Right lobe of liver (tissue), 4 donors: ENCODE results near the gene EVA1C.

Source experiments
- POLR2A ChIP-seq: fragments of 450-650 bp; IDR thresholded peaks from one replicate; pipeline ENCODE4 v1.6.1; 2017; ENCODE audit warnings: antibody characterized with exemption, mild to moderate bottlenecking
- TF ChIP-seq, protein P1 (sequence below), 4 donors: fragments of 200-600 bp in 3 of 4; fragments of 450-650 bp in 1 of 4; IDR thresholded peaks; one replicate each; pipeline versions ENCODE4 v1.5.1 to v1.8.0; 2016 to 2022; ENCODE audit warnings: antibody characterized with exemption in 4 of 4, mild to moderate bottlenecking in 2 of 4
- donor health status: DM: no; HTN: no; CAD: no.
- donor health status: DM: no; HTN: no; CAD: no.
- donor health status: DM: no; HTN: yes; CAD: no.

DNA sequence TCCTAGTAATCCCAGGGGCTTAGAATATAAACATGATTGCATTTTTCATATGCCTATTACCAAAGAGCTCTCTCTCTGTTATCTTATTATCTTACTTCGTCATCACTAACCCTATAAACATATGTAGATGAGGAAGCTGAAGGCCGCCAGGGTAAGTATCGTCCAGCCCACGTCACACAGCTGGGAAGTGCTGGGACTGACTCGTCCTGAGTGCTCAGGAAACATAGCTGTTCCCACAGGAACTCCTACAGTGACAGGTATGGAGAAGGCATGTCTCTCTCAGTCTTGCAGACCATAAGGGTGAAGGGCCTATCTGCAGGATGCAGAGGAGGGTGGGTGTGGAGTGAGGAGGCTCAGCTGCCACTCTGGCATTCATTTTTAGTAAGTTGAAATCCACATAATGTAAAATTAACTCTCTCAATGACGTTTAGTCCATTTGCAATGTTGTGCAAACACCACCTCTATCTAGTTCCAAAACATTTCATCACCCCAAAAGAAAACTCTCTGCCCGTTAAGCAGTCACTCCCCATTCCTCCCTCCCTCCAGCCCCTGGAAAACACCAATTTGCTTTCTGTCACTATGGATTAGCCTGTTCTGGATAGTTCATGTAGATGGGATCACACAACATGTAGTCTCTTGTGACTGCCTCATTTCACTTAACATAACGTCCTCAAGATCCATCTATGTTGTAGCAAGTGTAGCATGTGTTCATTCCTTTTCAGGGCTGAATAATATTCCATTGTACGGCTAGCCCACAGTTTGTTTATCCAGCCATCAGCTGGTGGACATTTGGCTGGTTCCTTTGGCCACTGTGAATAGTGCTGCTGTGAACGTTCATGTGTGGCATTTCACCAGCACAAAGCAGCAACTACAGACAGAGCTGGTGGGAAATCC lies 104.5 kb downstream of the EVA1C start:
- TF ChIP-seq, protein P1, sequence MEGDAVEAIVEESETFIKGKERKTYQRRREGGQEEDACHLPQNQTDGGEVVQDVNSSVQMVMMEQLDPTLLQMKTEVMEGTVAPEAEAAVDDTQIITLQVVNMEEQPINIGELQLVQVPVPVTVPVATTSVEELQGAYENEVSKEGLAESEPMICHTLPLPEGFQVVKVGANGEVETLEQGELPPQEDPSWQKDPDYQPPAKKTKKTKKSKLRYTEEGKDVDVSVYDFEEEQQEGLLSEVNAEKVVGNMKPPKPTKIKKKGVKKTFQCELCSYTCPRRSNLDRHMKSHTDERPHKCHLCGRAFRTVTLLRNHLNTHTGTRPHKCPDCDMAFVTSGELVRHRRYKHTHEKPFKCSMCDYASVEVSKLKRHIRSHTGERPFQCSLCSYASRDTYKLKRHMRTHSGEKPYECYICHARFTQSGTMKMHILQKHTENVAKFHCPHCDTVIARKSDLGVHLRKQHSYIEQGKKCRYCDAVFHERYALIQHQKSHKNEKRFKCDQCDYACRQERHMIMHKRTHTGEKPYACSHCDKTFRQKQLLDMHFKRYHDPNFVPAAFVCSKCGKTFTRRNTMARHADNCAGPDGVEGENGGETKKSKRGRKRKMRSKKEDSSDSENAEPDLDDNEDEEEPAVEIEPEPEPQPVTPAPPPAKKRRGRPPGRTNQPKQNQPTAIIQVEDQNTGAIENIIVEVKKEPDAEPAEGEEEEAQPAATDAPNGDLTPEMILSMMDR (IDR thresholded peaks at IDR 0.05): no peak
- TF ChIP-seq POLR2A: no peak
